Body of pancreas (tissue), 4 donors: ENCODE results near the gene SYNGR2. TPM values are rescaled to one million over a fixed set of nuclear protein-coding genes. Genes with fewer than 3 reads are reported as not detected.

Experiments used
- ATAC-seq: fragments of 150-250 bp; one replicate; pipeline ENCODE4 v1.9.1; 2016
- DNase-seq, 4 donors: peaks; one replicate each; pipeline ENCODE4 v3.0.0-alpha.2; 2019
- H3K27ac ChIP-seq, 4 donors: fragments of 200-600 bp; sonication (generic); 1 replicate in 3 of 4; 2 replicates in 1 of 4; pipeline versions ENCODE4 v1.5.1 to v1.6.1; 2016 to 2019; ENCODE audit warnings: mild to moderate bottlenecking in 1 of 4, mixed read lengths in 1 of 4, moderate library complexity in 1 of 4
- H3K27me3 ChIP-seq, 2 donors: fragments of 200-600 bp; sonication (generic); one replicate each; pipeline ENCODE4 v1.6.0; 2016; ENCODE audit warnings: mild to moderate bottlenecking in 1 of 2
- H3K36me3 ChIP-seq, 2 donors: fragments of 200-600 bp; sonication (generic); replicated peaks in 1 of 2; 2 replicates each; pipeline ENCODE4 v1.5.1; 2016; ENCODE audit warnings: low read depth in 2 of 2; ENCODE audit not compliant: insufficient read depth in 1 of 2
- H3K4me1 ChIP-seq: fragments of 200-600 bp; sonication (generic); one replicate; pipeline ENCODE4 v1.6.0; 2016
- H3K4me3 ChIP-seq, 2 donors: fragments of 200-600 bp; sonication (generic); 1 replicate in 1 of 2; 2 replicates in 1 of 2; pipeline ENCODE4 v1.5.1; 2016 to 2019
- H3K9me3 ChIP-seq, 3 donors: fragments of 200-600 bp; sonication (generic); 1 replicate in 2 of 3; 2 replicates in 1 of 3; pipeline ENCODE4 v1.5.1; 2016
- POLR2A ChIP-seq, 3 donors: fragments of 450-650 bp; IDR thresholded peaks; one replicate each; pipeline ENCODE4 v1.6.1; 2016; ENCODE audit warnings: antibody characterized with exemption in 3 of 3, mild to moderate bottlenecking in 2 of 3
- WGBS, 2 donors: methylation state at CpG; one replicate each; pipeline ENCODE4 v1.1.5; 2017; 5-methylcytosine and 5-hydroxymethylcytosine counted together
- intact Hi-C: fragments of 100-400 bp; cut with DNase I; formaldehyde crosslinking; loops from one replicate; pipeline ENCODE4 v1.15.1; 2023
- total RNA-seq, 2 donors: library from RNA; depleted of rRNA; stranded (reverse); fragments of >200 nt; gene quantifications; one replicate each; pipeline ENCODE4 v1.1.0, GENCODE V29; 2016
- TF ChIP-seq, protein P1 (sequence below), 7 experiments: fragments of 450-650 bp in 4 of 7; fragments of 200-600 bp in 3 of 7; sonication (generic) in 3 of 7; IDR thresholded peaks; one replicate each; pipeline ENCODE4 v1.5.1; 2016 to 2019; ENCODE audit warnings: antibody characterized with exemption in 7 of 7

Gene SYNGR2
- total RNA-seq, 2 donors from 2014 or later: 68.6 to 86.4 TPM

DNA sequence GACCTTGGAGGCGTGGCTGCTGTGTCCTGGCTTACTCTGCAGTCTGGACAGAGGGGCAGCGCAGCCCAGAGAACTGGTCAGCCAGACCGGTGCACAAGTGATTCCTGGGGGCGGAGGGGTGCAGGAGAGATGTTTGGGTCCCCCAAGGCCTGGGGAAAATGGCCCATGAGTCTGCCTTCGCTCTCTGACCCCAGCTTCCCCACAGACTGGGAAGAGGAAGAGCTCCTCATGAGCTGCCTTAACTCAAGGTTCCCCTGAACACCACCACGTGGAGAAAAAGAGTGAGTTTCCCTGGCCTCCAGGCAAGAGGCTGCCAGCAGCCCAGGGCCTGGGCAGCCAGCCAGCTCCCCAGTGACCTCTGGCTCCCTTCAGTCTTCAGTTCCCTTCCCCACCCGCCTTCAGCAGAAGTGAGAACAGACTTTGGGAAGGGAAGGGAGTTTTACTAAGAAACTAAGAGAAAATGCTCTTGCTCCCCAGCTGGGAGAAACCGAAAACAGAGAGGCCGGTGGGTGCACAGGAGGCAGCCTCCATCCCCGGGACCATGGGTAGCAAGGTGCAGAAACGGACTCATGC is 24.1 kb upstream of the SYNGR2 start:
- Histone ChIP-seq H3K4me3 (no peak overlapping the region), H3K36me3 (no peaks in the 10 kb centered on the region), H3K27me3 (no peaks in the 10 kb centered on the region), H3K27ac (peak overlapping the region; percentile 70 to 89 (median 87)), H3K9me3 (no peaks in the 10 kb centered on the region), H3K4me1 (peaks cover 82% of the 10 kb centered on the region)
- intact Hi-C loops: no loop called here
- DNase-seq (peak; percentile 87 to 93 (median 92)), ATAC-seq (peak; percentile 56)
- no peak for TF ChIP-seq POLR2A (IDR thresholded peaks at IDR 0.05)
- TF ChIP-seq, protein P1, sequence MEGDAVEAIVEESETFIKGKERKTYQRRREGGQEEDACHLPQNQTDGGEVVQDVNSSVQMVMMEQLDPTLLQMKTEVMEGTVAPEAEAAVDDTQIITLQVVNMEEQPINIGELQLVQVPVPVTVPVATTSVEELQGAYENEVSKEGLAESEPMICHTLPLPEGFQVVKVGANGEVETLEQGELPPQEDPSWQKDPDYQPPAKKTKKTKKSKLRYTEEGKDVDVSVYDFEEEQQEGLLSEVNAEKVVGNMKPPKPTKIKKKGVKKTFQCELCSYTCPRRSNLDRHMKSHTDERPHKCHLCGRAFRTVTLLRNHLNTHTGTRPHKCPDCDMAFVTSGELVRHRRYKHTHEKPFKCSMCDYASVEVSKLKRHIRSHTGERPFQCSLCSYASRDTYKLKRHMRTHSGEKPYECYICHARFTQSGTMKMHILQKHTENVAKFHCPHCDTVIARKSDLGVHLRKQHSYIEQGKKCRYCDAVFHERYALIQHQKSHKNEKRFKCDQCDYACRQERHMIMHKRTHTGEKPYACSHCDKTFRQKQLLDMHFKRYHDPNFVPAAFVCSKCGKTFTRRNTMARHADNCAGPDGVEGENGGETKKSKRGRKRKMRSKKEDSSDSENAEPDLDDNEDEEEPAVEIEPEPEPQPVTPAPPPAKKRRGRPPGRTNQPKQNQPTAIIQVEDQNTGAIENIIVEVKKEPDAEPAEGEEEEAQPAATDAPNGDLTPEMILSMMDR (IDR thresholded peaks at IDR 0.05): peak in 1 of 7 experiments; percentile 32
- 15 to 16% methylated on average over 10 of the region's 11 CpGs for WGBS, 2 donors

DNA sequence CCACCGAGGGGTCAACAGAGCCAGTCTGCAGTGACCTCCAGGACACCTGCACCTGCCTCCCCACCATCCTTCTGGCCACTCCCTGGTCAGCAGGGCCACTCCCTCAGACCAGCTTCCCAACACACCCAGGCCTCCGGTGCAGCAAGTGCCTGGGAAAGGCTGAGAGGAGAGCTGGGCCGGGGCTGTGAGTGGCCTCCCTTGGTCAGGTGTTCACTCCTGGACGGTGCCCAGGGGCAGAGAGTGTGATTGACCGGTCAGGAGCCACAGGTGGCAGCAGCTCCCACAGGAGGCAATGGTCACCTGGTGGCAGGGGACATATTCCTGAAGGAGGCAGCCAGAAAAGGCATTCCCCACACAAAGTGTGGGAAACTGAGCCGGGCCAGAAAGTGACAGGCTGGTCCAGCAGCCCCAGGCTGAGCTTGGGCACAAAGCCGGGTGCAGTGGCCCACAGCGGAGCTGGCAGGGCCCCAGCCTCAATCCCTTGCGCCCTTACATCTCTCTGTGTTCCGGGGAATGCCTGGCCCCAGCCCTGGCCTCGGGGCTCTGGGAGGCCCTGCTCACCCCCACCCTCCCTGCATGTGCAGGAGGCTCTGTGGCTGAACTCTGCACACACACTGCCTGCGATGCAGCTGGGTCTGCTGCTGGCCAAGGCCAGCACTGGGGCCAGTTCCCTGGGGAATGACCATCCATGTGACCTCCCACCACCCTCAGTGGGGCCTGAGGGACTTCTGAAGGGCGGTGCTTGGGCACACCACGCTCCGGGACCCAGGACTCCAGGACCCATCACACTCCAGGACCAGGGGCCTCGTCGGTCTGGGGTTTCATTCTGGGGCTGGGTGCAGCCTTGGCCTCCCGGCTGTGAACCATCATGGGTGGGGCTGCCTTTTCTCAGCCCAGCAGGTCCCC is 23.4 kb upstream of the SYNGR2 start:
- DNase-seq (peak; percentile 93 to 98 (median 97)), ATAC-seq (peak; percentile 83)
- TF ChIP-seq, protein P1 (IDR thresholded peaks at IDR 0.05): peak in 4 of 7 experiments; percentile 16 to 38 (median 26)
- TF ChIP-seq POLR2A (IDR thresholded peaks at IDR 0.05): peak in 1 of 3 donors; percentile 27
- Histone ChIP-seq H3K9me3 (no peaks in the 10 kb centered on the region), H3K4me3 (no peak overlapping the region), H3K36me3 (no peaks in the 10 kb centered on the region), H3K27ac (peak overlapping the region; percentile 70 to 89 (median 87)), H3K27me3 (no peaks in the 10 kb centered on the region), H3K4me1 (peaks cover 82% of the 10 kb centered on the region)
- 15 to 25% methylated on average over 7 to 18 of the region's 18 CpGs for WGBS, 2 donors
- intact Hi-C loops: no loop called here

GRCh38 chr17:78146471-78146869 is 21.9 kb upstream of the SYNGR2 start:
- H3K36me3 ChIP-seq: no peaks in the 10 kb centered on the region
- H3K9me3 ChIP-seq: no peaks in the 10 kb centered on the region
- ATAC-seq: no peak
- no peak overlapping the region for H3K4me3 ChIP-seq
- intact Hi-C loops: no loop called here
- peak overlapping the region in 3 of 4 donors; percentile 86 to 89 (median 88) for H3K27ac ChIP-seq
- peaks cover 76% of the 10 kb centered on the region for H3K4me1 ChIP-seq
- WGBS, 2 donors: 85 to 93% methylated on average over 6 to 7 of the region's 7 CpGs
- H3K27me3 ChIP-seq: no peaks in the 10 kb centered on the region
- DNase-seq: no peak
- no peak for TF ChIP-seq POLR2A (IDR thresholded peaks at IDR 0.05)
- TF ChIP-seq, protein P1 (IDR thresholded peaks at IDR 0.05): no peak

- DNase-seq (no peak), ATAC-seq (no peak)
- Histone ChIP-seq H3K4me1 (peaks cover 76% of the 10 kb centered on the region), H3K9me3 (no peaks in the 10 kb centered on the region), H3K36me3 (no peaks in the 10 kb centered on the region), H3K4me3 (no peak overlapping the region), H3K27me3 (no peaks in the 10 kb centered on the region), H3K27ac (peak overlapping the region; percentile 6 to 89 (median 87))
- TF ChIP-seq POLR2A (IDR thresholded peaks at IDR 0.05): no peak
- 80 to 87% methylated on average over 2 to 6 of the region's 6 CpGs for WGBS, 2 donors
- intact Hi-C loops: no loop called here
Measured at GRCh38 chr17:78146881-78147280, 21.5 kb upstream of the SYNGR2 start.

DNA sequence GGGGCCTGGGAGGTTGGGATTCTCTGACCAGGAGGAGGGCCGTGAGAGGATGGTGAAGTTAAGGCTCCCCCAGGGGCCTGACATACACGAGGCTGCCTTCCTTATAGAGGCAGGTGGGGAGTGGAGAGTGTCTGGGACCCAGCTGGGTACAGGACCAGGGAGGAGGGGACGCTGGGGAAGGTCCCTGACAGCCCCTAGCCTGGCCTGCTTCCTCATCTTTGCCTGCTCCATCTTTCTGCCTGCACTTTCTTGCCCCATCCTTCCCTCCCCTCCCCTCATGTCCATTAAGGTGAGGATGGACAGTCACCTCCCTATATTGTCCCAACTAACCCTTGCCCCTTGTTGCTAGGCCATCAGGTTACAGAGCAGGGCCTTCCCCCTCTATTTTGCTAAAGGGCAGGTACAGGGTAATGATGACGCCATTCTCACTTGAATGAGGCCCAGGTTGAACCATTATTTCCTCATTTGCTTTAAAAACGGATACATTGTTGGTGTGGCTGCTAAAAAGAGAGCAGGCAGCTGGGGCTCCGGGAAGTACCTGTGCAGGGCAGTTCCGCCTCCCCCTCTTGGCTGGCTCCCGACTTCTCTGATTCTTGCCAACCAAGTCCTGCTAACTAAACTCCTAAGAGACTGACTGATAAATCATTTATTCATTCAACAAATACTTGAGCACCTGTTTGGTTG is 20.9 kb upstream of the SYNGR2 start:
- no peaks in the 10 kb centered on the region for H3K9me3 ChIP-seq
- TF ChIP-seq POLR2A (IDR thresholded peaks at IDR 0.05): no peak
- TF ChIP-seq, protein P1 (IDR thresholded peaks at IDR 0.05): no peak
- peak overlapping the region; percentile 6 to 89 (median 87) for H3K27ac ChIP-seq
- peaks cover 71% of the 10 kb centered on the region for H3K4me1 ChIP-seq
- H3K4me3 ChIP-seq: no peak overlapping the region
- intact Hi-C loops: no loop called here
- no peaks in the 10 kb centered on the region for H3K27me3 ChIP-seq
- H3K36me3 ChIP-seq: no peaks in the 10 kb centered on the region
- WGBS, 2 donors: 37% methylated on average over 7 to 8 of the region's 8 CpGs
- ATAC-seq (peak; percentile 4), DNase-seq (peak; percentile 53 to 83 (median 74))
